IPS-20b (cell line): Measurements from ENCODE around the gene ANAPC2.
"Not testable (repeated sequence)": the region's sequence is repeated elsewhere in the genome, so short reads cannot be mapped to it uniquely, and the experiment has no call there.

Source experiments
- H3K27ac ChIP-seq: one replicate; pipeline ENCODE4 v1.5.1; 2013; ENCODE audit warnings: low read length
- H3K27me3 ChIP-seq: 2 replicates; pipeline ENCODE4 v1.6.1; 2013; ENCODE audit warnings: mild to moderate bottlenecking, low read length, inconsistent platforms; ENCODE audit not compliant: insufficient read depth
- H3K36me3 ChIP-seq: 2 replicates; pipeline ENCODE4 v1.6.1; 2013; ENCODE audit warnings: low read depth, mild to moderate bottlenecking, inconsistent platforms, low read length, moderate library complexity; ENCODE audit not compliant: insufficient read depth
- H3K4me1 ChIP-seq: 2 replicates; pipeline ENCODE4 v1.6.1; 2013; ENCODE audit warnings: mild to moderate bottlenecking, control low read depth, inconsistent platforms, low read length, moderate library complexity; ENCODE audit not compliant: insufficient read depth
- H3K4me3 ChIP-seq: 2 replicates; pipeline ENCODE4 v1.5.1; 2013; ENCODE audit warnings: mild to moderate bottlenecking, low read length, inconsistent platforms
- H3K9ac ChIP-seq: 2 replicates; pipeline ENCODE4 v1.6.1; 2013; ENCODE audit warnings: low read depth, mild to moderate bottlenecking, inconsistent platforms, low read length, moderate library complexity
- H3K9me3 ChIP-seq: 2 replicates; pipeline ENCODE4 v1.6.1; 2013; ENCODE audit warnings: mild to moderate bottlenecking, low read depth, low read length, inconsistent platforms; ENCODE audit not compliant: insufficient read depth

The ANAPC2 gene

GRCh38 chr9:137138058-137138721, 50.2 kb downstream of the ANAPC2 start:
- no peaks in the 10 kb centered on the region for H3K9me3 ChIP-seq
- H3K27ac ChIP-seq = no peak overlapping the region
- H3K9ac ChIP-seq = no peak overlapping the region
- H3K36me3 ChIP-seq = no peaks in the 10 kb centered on the region
- peaks cover 88% of the 10 kb centered on the region for H3K27me3 ChIP-seq
- peak overlapping the region; percentile 48; the same call in 1 of the 2 replicates for H3K4me3 ChIP-seq
- no peaks in the 10 kb centered on the region for H3K4me1 ChIP-seq

DNA sequence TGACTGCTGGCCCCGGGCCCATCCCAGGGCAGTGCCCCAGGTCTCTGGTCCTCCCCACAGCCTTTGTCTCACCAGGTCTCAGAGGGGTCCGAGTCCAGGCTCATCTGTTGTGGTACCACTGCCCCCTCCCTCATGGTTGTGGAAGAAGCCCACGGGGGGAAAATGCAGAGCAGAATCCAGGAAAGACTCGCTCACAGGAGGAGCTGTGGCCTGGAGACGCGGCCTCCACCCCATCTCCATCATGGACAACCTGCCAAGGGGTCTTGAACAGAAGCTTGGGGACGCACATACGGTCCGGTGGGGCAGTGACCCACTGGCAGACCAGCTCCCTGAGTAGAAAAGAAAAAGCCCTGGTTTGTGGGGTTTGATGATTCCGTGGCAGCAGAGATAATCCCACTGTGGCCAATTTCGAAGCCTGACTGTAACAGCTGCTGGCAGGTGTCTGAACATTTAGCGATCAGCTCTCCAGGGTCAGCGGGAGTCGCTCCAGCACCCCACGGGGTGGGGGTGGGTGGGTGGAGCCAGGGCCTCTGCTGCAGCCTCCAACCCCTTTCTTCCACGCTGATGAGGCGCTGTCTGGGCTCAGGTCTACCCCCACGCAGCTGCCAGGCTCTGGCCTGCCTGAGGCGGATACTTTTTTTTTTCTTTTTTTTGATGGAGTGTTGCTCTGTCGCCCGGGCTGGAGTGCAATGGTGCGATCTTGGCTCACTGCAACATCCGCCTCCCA, 51.3 kb downstream of the ANAPC2 start:
- Histone ChIP-seq H3K9ac (no peak overlapping the region), H3K4me3 (no peak overlapping the region), H3K36me3 (no peaks in the 10 kb centered on the region), H3K27me3 (peaks cover 83% of the 10 kb centered on the region), H3K9me3 (no peaks in the 10 kb centered on the region), H3K4me1 (no peaks in the 10 kb centered on the region), H3K27ac (no peak overlapping the region)

- no peak overlapping the region for H3K4me3 ChIP-seq
- no peak overlapping the region for H3K27ac ChIP-seq
- no peaks in the 10 kb centered on the region for H3K36me3 ChIP-seq
- no peak overlapping the region for H3K9ac ChIP-seq
- H3K27me3 ChIP-seq = peaks cover 81% of the 10 kb centered on the region
- no peaks in the 10 kb centered on the region for H3K9me3 ChIP-seq
- H3K4me1 ChIP-seq = no peaks in the 10 kb centered on the region
These were observed 52.0 kb downstream of the ANAPC2 start for GRCh38 chr9:137136261-137136880.

DNA sequence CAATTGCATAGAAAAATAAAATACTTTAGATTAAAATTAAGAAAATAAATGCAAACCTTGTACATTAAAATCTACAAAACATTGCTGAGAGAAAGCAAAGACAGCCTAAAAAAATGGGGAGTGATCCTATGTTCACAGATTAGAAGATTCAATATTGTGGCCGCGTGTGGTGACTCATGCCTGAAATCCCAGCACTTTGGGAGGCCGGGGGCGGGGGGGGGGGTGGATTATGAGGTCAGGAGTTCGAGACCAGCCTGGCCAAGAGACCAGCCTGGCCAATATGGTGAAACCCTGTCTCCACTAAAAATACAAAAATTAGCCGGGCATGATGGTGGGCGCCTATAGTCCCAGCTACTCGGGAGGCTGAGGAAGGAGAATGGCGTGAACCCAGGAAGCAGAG, 53.2 kb downstream of the ANAPC2 start:
- H3K27me3 ChIP-seq = peaks cover 79% of the 10 kb centered on the region
- not testable (repeated sequence) for H3K4me1 ChIP-seq, H3K36me3 ChIP-seq

DNA sequence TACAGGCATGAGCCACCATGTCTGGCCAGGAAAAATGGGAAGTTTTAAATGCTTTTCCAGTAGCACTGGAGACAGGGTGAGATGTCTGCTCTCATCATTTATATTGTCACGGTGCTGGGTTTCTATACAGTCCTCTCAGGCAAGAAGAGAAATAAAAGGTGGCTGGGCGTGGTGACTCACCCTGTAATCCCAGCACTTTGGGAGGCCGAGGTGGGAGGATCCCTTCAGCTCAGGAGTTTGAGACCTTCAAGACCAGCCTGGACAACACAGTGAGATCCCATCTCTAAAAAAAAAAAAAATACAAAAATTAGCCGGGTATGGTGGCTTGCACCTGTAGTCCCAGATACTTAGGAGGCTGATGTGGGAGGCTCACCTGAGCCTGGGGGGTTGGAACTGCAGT, 54.2 kb downstream of the ANAPC2 start:
- no peaks in the 10 kb centered on the region for H3K9me3 ChIP-seq
- no peak overlapping the region for H3K4me3 ChIP-seq
- H3K27ac ChIP-seq = no peak overlapping the region
- no peak overlapping the region for H3K9ac ChIP-seq
- H3K36me3 ChIP-seq = no peaks in the 10 kb centered on the region
- peaks cover 70% of the 10 kb centered on the region for H3K27me3 ChIP-seq
- no peaks in the 10 kb centered on the region for H3K4me1 ChIP-seq

More for the DNA sequence above, 53.2 kb downstream of the ANAPC2 start:
- H3K27ac ChIP-seq, H3K9me3 ChIP-seq, H3K4me3 ChIP-seq, H3K9ac ChIP-seq: not testable (repeated sequence)

- Histone ChIP-seq H3K27ac (no peak overlapping the region), H3K4me1 (peaks cover 6% of the 10 kb centered on the region; the same call in 1 of the 2 replicates), H3K9me3 (no peaks in the 10 kb centered on the region), H3K4me3 (peak overlapping the region; percentile 90), H3K9ac (peak overlapping the region; percentile 89; the same call in 1 of the 2 replicates), H3K36me3 (no peaks in the 10 kb centered on the region), H3K27me3 (peaks cover 43% of the 10 kb centered on the region)
These were observed 58.1 kb downstream of the ANAPC2 start for GRCh38 chr9:137130176-137130755.

GRCh38 chr9:137129456-137130175, 58.7 kb downstream of the ANAPC2 start:
- Histone ChIP-seq H3K4me1 (peaks cover 6% of the 10 kb centered on the region; the same call in 1 of the 2 replicates), H3K4me3 (peak overlapping the region; percentile 90), H3K9ac (peak overlapping the region; percentile 89), H3K27me3 (peaks cover 39% of the 10 kb centered on the region), H3K27ac (no peak overlapping the region), H3K36me3 (no peaks in the 10 kb centered on the region), H3K9me3 (no peaks in the 10 kb centered on the region)

DNA sequence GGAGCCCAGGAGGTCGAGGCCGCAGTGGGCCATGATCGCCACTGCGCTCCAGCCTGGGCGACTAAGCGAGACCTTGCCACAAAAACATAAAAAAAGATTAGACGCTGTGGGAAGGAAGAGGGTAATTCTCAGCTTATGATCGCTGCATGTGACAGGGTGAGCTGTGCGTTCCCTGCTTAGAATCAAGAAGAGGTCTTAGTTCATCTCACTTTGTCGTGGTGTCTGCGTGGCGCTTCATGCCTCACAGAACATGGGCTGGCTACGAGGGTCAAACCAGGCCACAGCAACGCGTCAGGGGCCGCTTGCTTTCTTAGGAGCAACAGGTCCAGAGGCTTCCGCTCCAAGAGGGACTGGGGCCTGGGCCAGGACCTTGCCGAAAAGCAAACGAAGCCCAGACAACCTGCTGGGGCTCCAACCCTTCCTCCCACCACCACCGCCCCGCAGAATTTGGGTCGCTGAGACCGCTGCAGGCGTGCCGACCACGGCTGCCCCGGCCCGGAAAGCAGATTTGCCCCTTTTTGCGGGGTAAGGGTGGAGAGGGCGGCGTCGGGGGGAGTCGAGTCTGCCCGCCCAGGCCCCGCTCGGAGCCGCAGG, 59.4 kb downstream of the ANAPC2 start:
- Histone ChIP-seq H3K36me3 (no peaks in the 10 kb centered on the region), H3K9me3 (no peaks in the 10 kb centered on the region), H3K27me3 (peaks cover 38% of the 10 kb centered on the region), H3K4me1 (peaks cover 6% of the 10 kb centered on the region; the same call in 1 of the 2 replicates), H3K9ac (peak overlapping the region; percentile 89), H3K4me3 (peak overlapping the region; percentile 90), H3K27ac (no peak overlapping the region)

GRCh38 chr9:137128158-137128861, 60.0 kb downstream of the ANAPC2 start:
- Histone ChIP-seq H3K27ac (no peak overlapping the region), H3K4me3 (peak overlapping the region; percentile 90), H3K9ac (peak overlapping the region; percentile 89; the same call in 1 of the 2 replicates)

GRCh38 chr9:137127301-137128157, 60.8 kb downstream of the ANAPC2 start:
- Histone ChIP-seq H3K9me3 (no peaks in the 10 kb centered on the region), H3K4me1 (peaks cover 6% of the 10 kb centered on the region; the same call in 1 of the 2 replicates), H3K27ac (no peak overlapping the region), H3K36me3 (no peaks in the 10 kb centered on the region), H3K4me3 (no peak overlapping the region), H3K9ac (no peak overlapping the region), H3K27me3 (peaks cover 27% of the 10 kb centered on the region)

More at GRCh38 chr9:137128158-137128861, 60.0 kb downstream of the ANAPC2 start:
- Histone ChIP-seq H3K36me3 (no peaks in the 10 kb centered on the region), H3K4me1 (peaks cover 6% of the 10 kb centered on the region; the same call in 1 of the 2 replicates), H3K27me3 (peaks cover 33% of the 10 kb centered on the region), H3K9me3 (no peaks in the 10 kb centered on the region)
